Upper lobe of left lung (tissue), 4 donors: ENCODE data around the gene PLS1.

Experiments
- POLR2A ChIP-seq, 4 donors: fragments of 450-650 bp; IDR thresholded peaks; one replicate each; pipeline ENCODE4 v1.5.1; 2016 to 2017; ENCODE audit warnings: antibody characterized with exemption in 4 of 4, mild to moderate bottlenecking in 2 of 4
- POLR2AphosphoS5 ChIP-seq, 2 donors: sonication (generic); formaldehyde crosslinking; IDR thresholded peaks; one replicate each; pipeline ENCODE4 v1.5.1; 2017; ENCODE audit warnings: antibody characterized with exemption in 2 of 2
- TF ChIP-seq, protein P1 (sequence below), 6 experiments: fragments of 450-650 bp in 4 of 6; fragments of 200-600 bp in 2 of 6; sonication (generic) in 2 of 6; IDR thresholded peaks; one replicate each; pipeline ENCODE4 v1.5.1; 2016 to 2019; ENCODE audit warnings: antibody characterized with exemption in 6 of 6

GRCh38 chr3:142746646-142747045 is 150.5 kb downstream of the PLS1 start:
- TF ChIP-seq, protein P1, sequence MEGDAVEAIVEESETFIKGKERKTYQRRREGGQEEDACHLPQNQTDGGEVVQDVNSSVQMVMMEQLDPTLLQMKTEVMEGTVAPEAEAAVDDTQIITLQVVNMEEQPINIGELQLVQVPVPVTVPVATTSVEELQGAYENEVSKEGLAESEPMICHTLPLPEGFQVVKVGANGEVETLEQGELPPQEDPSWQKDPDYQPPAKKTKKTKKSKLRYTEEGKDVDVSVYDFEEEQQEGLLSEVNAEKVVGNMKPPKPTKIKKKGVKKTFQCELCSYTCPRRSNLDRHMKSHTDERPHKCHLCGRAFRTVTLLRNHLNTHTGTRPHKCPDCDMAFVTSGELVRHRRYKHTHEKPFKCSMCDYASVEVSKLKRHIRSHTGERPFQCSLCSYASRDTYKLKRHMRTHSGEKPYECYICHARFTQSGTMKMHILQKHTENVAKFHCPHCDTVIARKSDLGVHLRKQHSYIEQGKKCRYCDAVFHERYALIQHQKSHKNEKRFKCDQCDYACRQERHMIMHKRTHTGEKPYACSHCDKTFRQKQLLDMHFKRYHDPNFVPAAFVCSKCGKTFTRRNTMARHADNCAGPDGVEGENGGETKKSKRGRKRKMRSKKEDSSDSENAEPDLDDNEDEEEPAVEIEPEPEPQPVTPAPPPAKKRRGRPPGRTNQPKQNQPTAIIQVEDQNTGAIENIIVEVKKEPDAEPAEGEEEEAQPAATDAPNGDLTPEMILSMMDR (IDR thresholded peaks at IDR 0.05), result no peak
- no peak for TF ChIP-seq POLR2A (IDR thresholded peaks at IDR 0.05)
- TF ChIP-seq POLR2AphosphoS5 (IDR thresholded peaks at IDR 0.05), result no peak
